Measurements from ENCODE around the gene GNAQ.
A peak's percentile ranks its signal among the peaks of the same experiment; 100 is the strongest.

Gene GNAQ

DNA sequence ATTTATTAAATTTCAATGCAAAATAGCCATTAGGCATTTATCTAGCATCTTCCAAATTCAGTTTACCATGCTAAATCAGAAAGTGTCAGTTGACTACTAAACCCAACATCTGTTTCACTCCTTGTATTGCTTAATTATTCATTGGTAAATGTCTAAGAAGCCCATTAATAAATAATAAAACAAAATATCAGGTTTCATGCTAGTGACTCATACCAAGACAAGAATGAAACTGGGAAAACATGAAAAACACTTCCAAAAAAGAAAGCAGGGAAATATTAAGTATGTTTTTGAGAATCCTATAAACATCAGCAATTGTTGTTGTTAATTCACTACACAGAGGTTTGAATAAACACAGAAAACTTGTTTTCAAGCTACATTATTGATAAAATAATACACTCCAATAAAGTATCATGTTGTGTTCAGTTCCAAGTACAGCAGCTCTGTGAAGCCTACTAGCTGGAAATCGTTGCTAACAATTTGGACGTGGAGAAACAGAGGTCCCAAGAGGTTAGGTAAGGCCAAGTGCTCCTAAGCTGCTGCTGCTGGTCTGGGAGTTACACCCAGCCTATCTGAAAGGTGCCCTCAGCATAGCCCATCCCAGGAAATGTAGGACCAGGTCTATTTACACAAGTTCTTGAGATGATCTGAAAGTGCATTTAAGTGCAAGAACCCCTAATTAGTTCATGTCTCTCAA lies 78.8 kb downstream of the GNAQ start:
- no peaks in the 10 kb centered on the region for H3K9me3 Mint-ChIP-seq
- H3K4me3 Mint-ChIP-seq = no peak overlapping the region
- H3K27ac Mint-ChIP-seq = no peak overlapping the region
- H3K36me3 Mint-ChIP-seq (ENCODE audit: insufficient read depth) = no peaks in the 10 kb centered on the region
- DNase-seq (no peak), ATAC-seq (replicated peaks) (no peak)
- peaks cover 6 to 13% of the 10 kb centered on the region in 2 donors for H3K4me1 Mint-ChIP-seq (ENCODE audit: low read depth in 2 of 2)
- H3K27me3 Mint-ChIP-seq = peaks cover 0 to 16% of the 10 kb centered on the region in 2 donors

DNA sequence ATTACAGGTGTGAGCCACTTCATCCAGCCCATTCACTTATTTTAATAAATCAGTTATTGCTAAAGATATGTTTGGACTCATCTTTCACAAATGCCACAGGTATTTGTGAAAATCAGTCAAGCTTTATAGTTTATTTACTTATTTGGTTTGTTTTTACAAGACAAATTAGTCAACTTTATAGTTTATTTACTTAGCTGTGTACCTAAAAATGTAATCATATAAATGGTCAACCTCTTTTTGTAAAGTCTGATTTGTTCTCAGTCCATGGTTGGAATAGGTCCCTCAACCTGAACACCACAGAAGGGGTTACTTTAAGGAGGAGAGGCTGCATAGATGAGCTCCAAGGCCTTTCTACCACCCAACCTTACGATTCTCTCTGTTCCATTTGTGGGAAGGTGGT lies 80.2 kb downstream of the GNAQ start:
- peaks cover 0 to 9% of the 10 kb centered on the region in 2 donors for H3K4me1 Mint-ChIP-seq (ENCODE audit: low read depth in 2 of 2)
- H3K36me3 Mint-ChIP-seq (ENCODE audit: insufficient read depth) = no peaks in the 10 kb centered on the region
- DNase-seq (no peak), ATAC-seq (replicated peaks) (no peak)
- peaks cover 0 to 4% of the 10 kb centered on the region in 2 donors for H3K27me3 Mint-ChIP-seq
- H3K9me3 Mint-ChIP-seq = no peaks in the 10 kb centered on the region
- no peak overlapping the region for H3K27ac Mint-ChIP-seq
- no peak overlapping the region for H3K4me3 Mint-ChIP-seq

DNA sequence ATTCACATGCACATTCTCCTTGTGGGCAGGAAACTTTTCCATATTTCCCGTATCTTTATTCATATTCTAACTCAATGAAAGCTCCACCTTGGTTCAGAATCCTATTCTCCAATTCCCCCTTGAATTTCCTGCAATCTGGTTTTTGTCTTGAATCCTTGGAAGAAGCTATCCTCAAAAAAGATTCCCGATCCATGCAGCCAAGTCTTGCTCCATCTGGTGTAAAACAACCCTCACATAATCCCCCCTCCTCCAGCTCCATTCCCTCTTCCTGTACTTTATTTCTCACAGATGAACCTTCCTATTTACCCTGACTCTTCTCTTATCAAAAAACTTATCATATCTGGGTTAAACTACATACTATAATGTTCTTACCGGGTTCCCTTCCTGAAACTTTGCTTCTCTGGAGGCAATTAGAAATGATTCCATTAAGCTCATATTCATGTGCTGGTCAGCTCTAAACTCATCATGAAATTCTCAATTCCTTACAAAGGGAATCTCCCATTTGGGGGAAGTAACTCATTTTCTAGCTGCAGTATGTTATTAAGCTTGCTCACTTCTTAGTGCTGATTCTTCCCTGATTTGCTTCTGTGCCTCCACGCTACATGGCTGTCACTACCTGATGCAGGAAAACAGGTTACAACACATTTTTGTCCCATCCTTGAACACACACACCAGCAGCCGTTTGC lies 81.7 kb downstream of the GNAQ start:
- Mint-ChIP-seq H3K9me3 (no peaks in the 10 kb centered on the region), H3K27me3 (peaks cover 0 to 4% of the 10 kb centered on the region in 2 donors), H3K27ac (peak overlapping the region in 1 of 2 donors; percentile 5), H3K4me1 (ENCODE audit: low read depth in 2 of 2) (peaks cover 0 to 7% of the 10 kb centered on the region in 2 donors), H3K36me3 (ENCODE audit: insufficient read depth) (no peaks in the 10 kb centered on the region), H3K4me3 (no peak overlapping the region)
- no peak for DNase-seq
- ATAC-seq (replicated peaks) = no peak

DNA sequence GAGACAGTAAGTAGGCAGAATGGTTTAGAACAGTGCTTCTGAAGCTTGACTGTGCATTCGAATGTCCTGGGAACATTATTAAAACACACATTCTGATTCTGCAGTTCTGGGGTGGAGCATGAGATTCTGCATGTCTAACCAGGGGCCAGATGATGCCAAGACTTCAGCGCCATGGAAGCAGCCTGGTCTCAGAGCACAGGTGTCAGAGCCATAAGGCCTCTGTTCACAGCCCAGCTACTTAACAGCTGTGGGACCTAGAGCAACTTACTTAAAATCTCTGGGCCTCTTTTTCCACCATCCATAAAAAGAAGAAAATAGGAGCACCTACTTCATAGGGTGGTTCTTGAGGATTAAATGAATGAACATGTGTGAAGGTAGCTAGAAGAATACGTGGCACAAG lies 84.0 kb downstream of the GNAQ start:
- ATAC-seq (replicated peaks) (no peak), DNase-seq (no peak)
- Mint-ChIP-seq H3K36me3 (ENCODE audit: insufficient read depth) (no peaks in the 10 kb centered on the region), H3K27ac (no peak overlapping the region), H3K4me3 (no peak overlapping the region), H3K27me3 (peaks cover 0 to 4% of the 10 kb centered on the region in 2 donors), H3K9me3 (no peaks in the 10 kb centered on the region), H3K4me1 (ENCODE audit: low read depth in 2 of 2) (peaks cover 0 to 8% of the 10 kb centered on the region in 2 donors)

DNA sequence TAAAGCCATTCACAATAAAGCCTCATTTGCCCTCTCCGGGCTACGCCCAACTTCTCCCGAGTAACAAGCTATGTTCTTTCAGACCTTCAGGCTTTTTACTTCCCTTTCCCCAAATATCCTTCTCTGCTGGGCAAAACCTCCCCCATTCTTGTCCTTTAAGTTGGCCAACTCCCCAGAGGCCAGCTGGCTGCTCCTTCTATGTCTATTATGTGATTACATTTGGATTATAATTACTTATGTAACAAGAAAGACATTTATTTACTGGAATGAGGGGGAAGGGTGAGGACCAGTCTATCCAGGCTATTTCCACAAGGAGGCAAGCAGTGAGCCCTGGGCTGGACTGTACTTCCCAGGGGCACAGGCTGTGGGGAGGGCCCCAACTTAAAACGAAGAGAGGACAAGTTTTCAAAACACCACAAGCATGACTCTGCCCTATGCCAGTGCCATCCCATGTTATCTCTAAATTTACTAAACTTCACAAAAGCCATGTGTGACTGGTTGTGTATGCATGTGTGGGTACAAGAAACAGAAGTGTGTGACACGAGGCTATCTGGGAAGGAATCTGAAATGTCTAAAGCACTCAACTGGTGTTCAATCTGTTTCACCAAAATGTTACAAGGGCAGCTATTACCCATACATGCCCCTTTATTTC lies 84.5 kb downstream of the GNAQ start:
- H3K27me3 Mint-ChIP-seq = peaks cover 0 to 4% of the 10 kb centered on the region in 2 donors
- DNase-seq (no peak), ATAC-seq (replicated peaks) (no peak)
- no peaks in the 10 kb centered on the region for H3K36me3 Mint-ChIP-seq (ENCODE audit: insufficient read depth)
- H3K4me3 Mint-ChIP-seq = no peak overlapping the region
- H3K9me3 Mint-ChIP-seq = no peaks in the 10 kb centered on the region
- H3K27ac Mint-ChIP-seq = no peak overlapping the region
- H3K4me1 Mint-ChIP-seq (ENCODE audit: low read depth in 2 of 2) = peaks cover 0 to 8% of the 10 kb centered on the region in 2 donors

DNA sequence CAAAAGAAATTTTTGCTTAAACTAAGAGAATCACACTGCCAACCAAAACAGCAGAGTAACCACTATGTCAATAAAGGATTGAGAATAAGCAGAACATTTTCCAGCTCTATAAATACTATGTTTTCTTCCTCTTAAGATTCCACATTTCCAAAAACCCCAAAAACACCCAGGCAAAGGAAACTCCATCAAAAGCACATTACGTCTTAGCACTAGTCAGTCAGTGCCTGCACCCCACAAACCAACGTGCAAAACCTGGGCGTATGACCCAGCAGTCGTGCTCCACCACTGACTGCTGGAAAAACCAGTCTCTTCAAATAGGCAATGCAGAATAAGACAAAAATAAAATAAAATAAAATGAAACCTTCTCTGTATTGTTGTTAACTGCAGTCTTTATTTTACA lies 85.3 kb downstream of the GNAQ start:
- H3K4me1 Mint-ChIP-seq (ENCODE audit: low read depth in 2 of 2) = peaks cover 0 to 6% of the 10 kb centered on the region in 2 donors
- no peak overlapping the region for H3K27ac Mint-ChIP-seq
- no peaks in the 10 kb centered on the region for H3K27me3 Mint-ChIP-seq
- DNase-seq (no peak), ATAC-seq (replicated peaks) (no peak)
- no peaks in the 10 kb centered on the region for H3K9me3 Mint-ChIP-seq
- H3K4me3 Mint-ChIP-seq = no peak overlapping the region
- H3K36me3 Mint-ChIP-seq (ENCODE audit: insufficient read depth) = no peaks in the 10 kb centered on the region

DNA sequence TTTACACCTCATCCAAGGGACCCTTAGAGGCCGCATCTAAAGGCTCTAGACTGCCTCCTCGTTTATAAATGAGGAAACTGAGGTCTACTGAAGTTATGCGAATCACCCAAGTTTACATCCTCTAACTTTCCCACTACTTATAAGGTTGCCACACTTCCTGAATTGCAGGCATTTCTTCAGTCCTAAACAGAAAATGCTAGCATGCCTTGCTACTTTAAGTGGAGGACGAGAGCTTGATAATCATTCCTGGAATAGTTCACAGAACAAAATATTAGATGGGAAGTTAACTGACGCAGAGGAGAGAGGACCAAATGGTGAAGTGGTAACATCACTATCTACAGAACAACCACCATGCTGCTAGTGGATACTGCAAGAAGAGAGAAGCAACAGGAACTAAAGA lies 85.8 kb downstream of the GNAQ start:
- H3K4me1 Mint-ChIP-seq (ENCODE audit: low read depth in 2 of 2) = peaks cover 0 to 6% of the 10 kb centered on the region in 2 donors
- no peaks in the 10 kb centered on the region for H3K9me3 Mint-ChIP-seq
- H3K36me3 Mint-ChIP-seq (ENCODE audit: insufficient read depth) = no peaks in the 10 kb centered on the region
- no peaks in the 10 kb centered on the region for H3K27me3 Mint-ChIP-seq
- ATAC-seq (replicated peaks) (no peak), DNase-seq (no peak)
- no peak overlapping the region for H3K27ac Mint-ChIP-seq
- H3K4me3 Mint-ChIP-seq = no peak overlapping the region

DNA sequence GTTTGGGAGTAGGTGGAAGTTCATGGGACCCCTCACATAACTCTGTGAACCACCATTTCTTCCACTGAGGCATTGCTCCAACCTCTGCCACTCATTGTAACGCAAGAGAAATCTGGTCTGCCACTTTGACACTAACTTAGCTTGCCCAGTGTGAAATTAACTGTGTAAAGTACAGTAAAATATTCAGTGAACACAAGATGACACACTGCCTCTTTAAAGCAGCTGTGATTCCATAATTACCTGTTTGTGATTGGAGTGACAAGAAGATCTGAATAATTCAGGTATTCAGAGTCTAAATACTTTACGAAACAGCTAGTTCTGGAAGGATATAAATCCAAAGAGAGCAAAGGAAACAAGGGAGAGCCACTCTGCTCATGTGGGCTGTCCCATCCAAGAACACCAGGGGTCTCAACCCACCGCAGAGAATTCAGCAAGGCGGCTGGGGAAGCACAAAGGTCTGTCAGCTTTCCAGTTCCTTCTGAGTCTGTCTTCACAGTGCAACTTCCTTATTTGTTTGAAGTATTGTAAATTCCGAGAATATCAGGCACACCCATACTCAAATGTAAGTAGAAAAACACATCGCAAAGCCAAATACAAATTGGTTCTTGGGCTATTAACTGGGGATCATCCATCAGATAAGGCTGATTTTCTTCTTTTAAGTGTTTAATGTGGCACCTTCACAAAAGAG lies 86.9 kb downstream of the GNAQ start:
- no peak for ATAC-seq (replicated peaks)
- DNase-seq = no peak
- no peak overlapping the region for H3K4me3 Mint-ChIP-seq
- H3K27me3 Mint-ChIP-seq = no peaks in the 10 kb centered on the region
- no peaks in the 10 kb centered on the region for H3K9me3 Mint-ChIP-seq
- H3K27ac Mint-ChIP-seq = no peak overlapping the region
- peaks cover 0 to 6% of the 10 kb centered on the region in 2 donors for H3K4me1 Mint-ChIP-seq (ENCODE audit: low read depth in 2 of 2)
- no peaks in the 10 kb centered on the region for H3K36me3 Mint-ChIP-seq (ENCODE audit: insufficient read depth)

DNA sequence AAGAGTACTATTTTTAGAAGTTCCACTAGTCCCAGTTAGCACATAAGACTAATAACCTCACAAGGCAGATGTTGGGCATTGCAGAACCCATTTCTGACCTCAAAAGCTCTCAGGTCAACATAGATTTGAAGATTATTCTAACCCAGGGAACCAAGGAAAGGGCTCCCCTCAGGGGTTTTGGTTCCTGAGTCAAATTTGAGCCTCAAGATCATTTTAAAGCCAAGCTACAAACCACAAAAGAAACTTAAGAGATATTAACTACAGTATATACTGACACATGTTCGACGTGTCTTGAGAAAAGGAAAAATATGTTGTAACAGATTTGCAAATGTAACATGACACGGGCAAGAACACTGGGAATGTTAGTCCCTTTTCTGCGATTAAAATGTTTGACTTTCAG lies 88.6 kb downstream of the GNAQ start:
- no peaks in the 10 kb centered on the region for H3K36me3 Mint-ChIP-seq (ENCODE audit: insufficient read depth)
- peaks cover 0 to 9% of the 10 kb centered on the region in 2 donors for H3K27me3 Mint-ChIP-seq
- no peak overlapping the region for H3K4me3 Mint-ChIP-seq
- no peak overlapping the region for H3K27ac Mint-ChIP-seq
- no peak for DNase-seq
- H3K9me3 Mint-ChIP-seq = no peaks in the 10 kb centered on the region
- ATAC-seq (replicated peaks) = no peak
- H3K4me1 Mint-ChIP-seq (ENCODE audit: low read depth in 2 of 2) = peaks cover 0 to 6% of the 10 kb centered on the region in 2 donors

DNA sequence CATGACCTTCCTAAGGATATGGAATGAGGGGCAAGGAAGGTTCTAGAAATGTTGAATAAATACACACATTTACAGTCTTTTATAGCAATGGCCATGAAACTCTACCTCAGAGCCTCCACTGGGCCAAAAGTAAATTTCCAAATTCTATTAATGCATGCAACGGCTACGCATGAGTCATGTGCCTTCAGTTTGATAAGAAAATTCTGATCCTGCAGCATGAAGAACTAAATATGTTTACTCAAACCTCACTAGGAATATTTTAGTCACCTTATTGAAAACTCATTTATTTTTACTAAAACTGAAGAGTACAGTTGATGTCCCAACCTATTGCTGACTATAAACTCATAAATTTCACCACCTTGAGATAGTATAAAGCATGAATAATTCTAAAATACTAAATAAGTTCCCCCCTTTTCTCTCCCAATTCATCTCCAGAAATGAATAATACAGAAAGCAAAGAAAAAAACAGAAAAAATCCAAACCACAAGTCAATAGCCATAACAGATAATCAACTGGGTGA lies 92.4 kb downstream of the GNAQ start:
- ATAC-seq (replicated peaks) (no peak), DNase-seq (no peak)
- H3K27ac Mint-ChIP-seq = no peak overlapping the region
- no peaks in the 10 kb centered on the region for H3K9me3 Mint-ChIP-seq
- H3K27me3 Mint-ChIP-seq = peaks cover 0 to 9% of the 10 kb centered on the region in 2 donors
- H3K36me3 Mint-ChIP-seq (ENCODE audit: insufficient read depth) = no peaks in the 10 kb centered on the region
- no peak overlapping the region for H3K4me3 Mint-ChIP-seq
- H3K4me1 Mint-ChIP-seq (ENCODE audit: low read depth in 2 of 2) = peaks cover 0 to 2% of the 10 kb centered on the region in 2 donors

DNA sequence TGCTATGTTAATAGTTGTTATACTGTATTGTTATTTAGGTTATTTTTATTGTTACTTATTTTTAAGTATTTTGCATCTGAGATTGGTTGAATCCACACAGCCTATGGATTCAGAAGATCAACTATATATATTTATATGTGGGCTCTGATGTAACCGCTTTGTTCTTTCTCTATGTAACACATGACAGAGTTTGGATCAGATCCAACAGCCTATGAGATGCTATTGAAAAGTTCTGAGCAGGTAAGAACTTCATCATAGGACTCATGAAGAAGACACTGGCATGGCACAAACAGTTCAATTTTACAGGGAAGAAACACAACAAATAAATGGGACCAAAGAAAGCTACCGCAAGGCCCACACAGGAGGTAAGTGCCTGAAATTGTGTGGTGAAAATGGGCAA lies 93.4 kb downstream of the GNAQ start:
- peaks cover 0 to 9% of the 10 kb centered on the region in 2 donors for H3K27me3 Mint-ChIP-seq
- no peak overlapping the region for H3K27ac Mint-ChIP-seq
- H3K36me3 Mint-ChIP-seq (ENCODE audit: insufficient read depth) = no peaks in the 10 kb centered on the region
- no peak for DNase-seq
- peaks cover 0 to 2% of the 10 kb centered on the region in 2 donors for H3K4me1 Mint-ChIP-seq (ENCODE audit: low read depth in 2 of 2)
- no peak overlapping the region for H3K4me3 Mint-ChIP-seq
- H3K9me3 Mint-ChIP-seq = no peaks in the 10 kb centered on the region
- ATAC-seq (replicated peaks) = no peak

DNA sequence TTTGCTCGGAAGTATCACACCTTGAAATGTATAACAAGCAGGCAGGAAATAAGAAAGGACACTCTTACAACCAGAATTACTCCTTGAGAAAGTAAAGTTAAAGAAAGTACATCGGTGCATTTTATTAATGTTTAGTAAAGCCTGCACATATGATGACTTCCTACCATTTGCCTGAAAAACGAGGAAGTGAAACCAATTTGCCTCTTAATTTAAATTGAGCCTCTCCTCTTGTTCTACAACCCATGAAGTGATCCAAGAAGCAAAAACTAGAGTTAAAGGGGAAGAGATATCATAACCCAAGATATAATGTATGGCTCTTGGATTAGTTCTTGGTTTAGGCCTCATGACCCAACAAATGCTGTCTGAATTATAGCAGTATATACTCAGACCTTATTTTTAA lies 95.6 kb downstream of the GNAQ start:
- DNase-seq (no peak), ATAC-seq (replicated peaks) (no peak)
- no peaks in the 10 kb centered on the region for H3K9me3 Mint-ChIP-seq
- no peak overlapping the region for H3K27ac Mint-ChIP-seq
- H3K27me3 Mint-ChIP-seq = peaks cover 0 to 18% of the 10 kb centered on the region in 2 donors
- H3K4me3 Mint-ChIP-seq = no peak overlapping the region
- peaks cover 0 to 2% of the 10 kb centered on the region in 2 donors for H3K4me1 Mint-ChIP-seq (ENCODE audit: low read depth in 2 of 2)
- H3K36me3 Mint-ChIP-seq (ENCODE audit: insufficient read depth) = no peaks in the 10 kb centered on the region

DNA sequence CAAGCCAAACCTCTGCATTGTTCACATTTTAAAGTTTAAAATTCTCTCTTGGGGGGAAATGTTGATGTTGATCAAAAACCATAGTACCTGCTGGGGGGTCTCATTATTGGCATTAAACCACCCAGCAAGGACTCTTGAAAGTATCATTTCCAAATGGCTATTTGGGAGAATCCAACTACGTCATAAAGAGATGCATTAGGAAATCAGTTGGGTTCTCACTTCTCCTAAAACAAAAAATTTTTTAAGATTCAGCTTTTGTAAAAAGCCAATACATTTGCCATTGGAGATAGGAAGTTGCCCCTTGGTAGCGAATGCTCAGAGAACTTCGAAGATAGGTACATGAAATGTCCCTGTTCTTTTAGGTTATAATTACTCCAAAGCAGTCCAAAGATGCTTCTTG lies 96.4 kb downstream of the GNAQ start:
- H3K27me3 Mint-ChIP-seq = peaks cover 0 to 18% of the 10 kb centered on the region in 2 donors
- DNase-seq (no peak), ATAC-seq (replicated peaks) (no peak)
- peaks cover 0 to 2% of the 10 kb centered on the region in 2 donors for H3K4me1 Mint-ChIP-seq (ENCODE audit: low read depth in 2 of 2)
- no peak overlapping the region for H3K4me3 Mint-ChIP-seq
- H3K9me3 Mint-ChIP-seq = no peaks in the 10 kb centered on the region
- H3K36me3 Mint-ChIP-seq (ENCODE audit: insufficient read depth) = no peaks in the 10 kb centered on the region
- H3K27ac Mint-ChIP-seq = no peak overlapping the region

Data from effector memory CD8-positive, alpha-beta T cell (primary cell).